Kidney glomerular epithelial cell (primary cell): Measurements from ENCODE around the gene MORN1.
"Not testable (repeated sequence)": the region's sequence is repeated elsewhere in the genome, so short reads cannot be mapped to it uniquely, and the experiment has no call there.

Source experiments
- DNase-seq: peaks from one replicate; lab custom pipeline; 2025; lab: John Stamatoyannopoulos, UW

Gene MORN1

GRCh38 chr1:2337081-2337480 is 54.3 kb downstream of the MORN1 start:
- no peak for DNase-seq

GRCh38 chr1:2336499-2336898 is 54.9 kb downstream of the MORN1 start:
- DNase-seq = no peak

- no peak for DNase-seq
These were observed 55.5 kb downstream of the MORN1 start for GRCh38 chr1:2335721-2336455.

GRCh38 chr1:2334883-2335534 is 56.3 kb downstream of the MORN1 start:
- peak; percentile 17 for DNase-seq

GRCh38 chr1:2334366-2334765 is 57.0 kb downstream of the MORN1 start:
- no peak for DNase-seq

GRCh38 chr1:2331580-2331979 is 59.8 kb downstream of the MORN1 start:
- DNase-seq = not testable (repeated sequence)

- DNase-seq = no peak
These were observed 60.2 kb downstream of the MORN1 start for GRCh38 chr1:2331200-2331544.

GRCh38 chr1:2330519-2331199 is 60.7 kb downstream of the MORN1 start:
- DNase-seq = peak; percentile 13

GRCh38 chr1:2330035-2330434 is 61.3 kb downstream of the MORN1 start:
- DNase-seq = no peak

GRCh38 chr1:2328676-2329455 is 62.5 kb downstream of the MORN1 start:
- no peak for DNase-seq

- DNase-seq = no peak
These were observed 63.5 kb downstream of the MORN1 start for GRCh38 chr1:2327841-2328240.

- not testable (repeated sequence) for DNase-seq
These were observed 64.2 kb downstream of the MORN1 start for GRCh38 chr1:2327162-2327561.

- no peak for DNase-seq
These were observed 64.8 kb downstream of the MORN1 start for GRCh38 chr1:2326524-2326923.

- DNase-seq = no peak
These were observed 66.6 kb downstream of the MORN1 start for GRCh38 chr1:2324553-2325366.

GRCh38 chr1:2323451-2323974 is 67.8 kb downstream of the MORN1 start:
- DNase-seq = no peak

GRCh38 chr1:2322581-2323211 is 68.7 kb downstream of the MORN1 start:
- peak; percentile 75 for DNase-seq

GRCh38 chr1:2322065-2322571 is 69.2 kb downstream of the MORN1 start:
- DNase-seq = peak; percentile 94

GRCh38 chr1:2320760-2321667 is 70.3 kb downstream of the MORN1 start:
- DNase-seq = peak; percentile 45

- DNase-seq = no peak
These were observed 71.3 kb downstream of the MORN1 start for GRCh38 chr1:2320006-2320405.

- DNase-seq = no peak
These were observed 72.1 kb downstream of the MORN1 start for GRCh38 chr1:2319291-2319690.
